GM21737 (cell line): ENCODE data around the gene ZNF747.
"Not testable (repeated sequence)": the region's sequence is repeated elsewhere in the genome, so short reads cannot be mapped to it uniquely, and the experiment has no call there.

Source experiments
- ATAC-seq: cut with Tn5 transposase; IDR thresholded peaks from one replicate; pipeline ENCODE4 v1.9.1; 2021; ENCODE audit warnings: mild to moderate bottlenecking, moderate library complexity; ENCODE audit not compliant: unreplicated experiment

ZNF747 gene

DNA sequence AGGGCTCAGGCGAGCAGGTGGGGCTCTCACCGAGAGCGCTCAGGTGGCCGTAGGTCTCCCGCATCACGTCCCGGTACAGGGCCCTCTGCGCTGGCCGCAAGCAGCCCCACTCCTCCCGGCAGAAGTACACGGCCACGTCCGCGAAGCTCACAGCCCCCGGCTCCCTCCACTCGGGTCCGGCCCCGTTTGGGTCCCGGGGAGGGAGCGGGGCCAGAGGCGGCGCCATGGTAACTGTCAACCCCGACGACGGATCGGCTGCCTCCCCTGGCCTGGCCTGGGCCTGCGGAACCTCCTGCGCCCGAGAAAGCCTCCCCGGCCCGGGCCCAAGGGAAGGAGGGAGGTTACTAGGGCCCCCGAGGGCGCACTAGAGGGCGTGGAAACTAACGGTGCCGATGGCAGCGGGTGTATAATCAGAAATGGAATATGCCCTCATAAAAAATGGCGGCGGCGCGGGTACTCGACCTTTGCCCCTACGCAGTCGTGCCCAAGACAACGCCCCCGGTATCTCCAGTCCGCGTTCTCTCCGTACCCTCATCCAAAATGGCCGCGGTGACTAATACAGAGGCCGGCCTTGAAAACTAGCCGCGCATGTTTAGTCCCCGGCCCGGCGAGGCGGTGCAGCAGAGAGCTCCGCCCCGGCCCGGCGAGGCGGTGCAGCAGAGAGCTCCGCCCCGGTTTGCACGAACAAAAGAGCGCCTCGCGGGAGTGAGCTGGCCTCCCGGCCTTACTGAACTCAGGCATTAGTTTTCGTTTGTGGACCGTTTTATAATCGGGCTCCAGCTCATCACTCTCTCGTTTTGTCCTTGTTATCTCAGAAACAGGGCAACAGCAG lies 23.5 kb upstream of the ZNF747 start, which contains the start of gene ZNF764:
Gene ZNF764 (minus strand): TSS at position 418 of the 832 bp plus-strand sequence. CDS start 192 bp downstream, at position 226.
- peak; percentile 87 for ATAC-seq

DNA sequence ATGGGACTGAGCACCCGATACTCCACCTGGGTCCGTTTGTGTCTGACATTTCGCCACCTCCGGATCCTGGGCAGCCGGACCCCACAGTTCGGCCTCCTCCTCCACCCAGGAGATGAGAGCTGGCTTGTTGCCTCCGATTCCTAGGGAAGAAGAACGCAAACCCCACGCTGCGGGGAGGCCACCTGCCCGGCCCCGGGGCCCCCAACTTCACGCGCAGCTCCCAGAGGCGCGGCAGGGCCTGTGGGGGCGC lies 23.0 kb upstream of the ZNF747 start:
- no peak for ATAC-seq

DNA sequence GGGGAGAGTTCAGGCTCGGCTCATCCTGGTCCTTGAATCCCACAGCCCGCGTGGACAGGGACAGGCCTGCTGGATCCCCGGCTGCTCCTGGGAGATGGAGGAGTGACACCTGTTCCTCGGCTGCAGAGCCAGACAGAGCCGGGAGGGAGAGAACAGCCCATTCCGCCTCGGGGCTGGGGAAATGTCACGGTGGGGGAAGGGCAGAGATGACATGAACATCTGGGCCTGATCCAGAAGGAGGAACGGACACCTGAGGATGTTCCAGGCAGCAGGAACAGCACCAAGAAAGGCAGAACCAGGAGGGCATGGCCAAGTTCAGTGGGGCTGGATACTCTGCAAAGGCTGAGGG lies 21.4 kb upstream of the ZNF747 start:
- no peak for ATAC-seq

DNA sequence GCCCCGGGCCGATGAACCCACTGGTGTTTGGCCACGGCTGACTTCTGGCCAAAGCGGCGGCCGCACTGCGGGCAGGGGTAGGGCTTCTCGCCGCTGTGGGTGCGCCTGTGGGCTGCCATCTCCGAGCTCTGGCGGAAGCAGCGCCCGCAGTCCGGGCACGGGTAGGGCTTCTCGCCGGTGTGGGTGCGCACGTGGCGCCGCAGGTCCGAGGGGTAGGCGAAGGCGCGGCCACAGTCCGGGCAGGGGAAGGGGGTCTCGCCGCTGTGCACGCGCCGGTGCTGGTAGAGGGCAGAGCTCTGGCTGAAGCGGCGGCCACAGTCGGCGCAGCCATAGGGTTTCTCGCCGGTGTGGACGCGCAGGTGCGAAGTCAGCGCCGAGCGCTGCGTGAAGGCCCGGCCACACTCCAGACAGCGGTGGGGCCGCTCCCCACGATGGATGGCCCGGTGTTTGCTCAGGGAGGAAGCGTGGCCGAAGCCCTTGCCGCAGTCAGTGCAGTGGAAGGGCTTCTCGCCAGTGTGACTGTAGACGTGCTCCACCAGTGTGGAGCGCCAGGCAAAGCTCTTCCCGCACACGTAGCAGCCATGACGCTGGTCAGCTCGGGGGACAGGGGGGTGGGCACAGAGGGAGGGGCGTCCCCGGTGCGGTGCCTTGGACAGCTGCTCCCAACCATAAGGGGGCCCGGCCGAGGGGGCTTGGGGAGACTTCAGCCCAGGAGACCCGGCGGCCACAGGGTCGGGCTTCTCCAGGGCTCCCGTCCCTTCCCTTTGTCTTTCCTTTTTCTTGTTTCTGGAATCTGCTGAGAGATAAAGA lies 20.9 kb upstream of the ZNF747 start:
- ATAC-seq, result no peak

DNA sequence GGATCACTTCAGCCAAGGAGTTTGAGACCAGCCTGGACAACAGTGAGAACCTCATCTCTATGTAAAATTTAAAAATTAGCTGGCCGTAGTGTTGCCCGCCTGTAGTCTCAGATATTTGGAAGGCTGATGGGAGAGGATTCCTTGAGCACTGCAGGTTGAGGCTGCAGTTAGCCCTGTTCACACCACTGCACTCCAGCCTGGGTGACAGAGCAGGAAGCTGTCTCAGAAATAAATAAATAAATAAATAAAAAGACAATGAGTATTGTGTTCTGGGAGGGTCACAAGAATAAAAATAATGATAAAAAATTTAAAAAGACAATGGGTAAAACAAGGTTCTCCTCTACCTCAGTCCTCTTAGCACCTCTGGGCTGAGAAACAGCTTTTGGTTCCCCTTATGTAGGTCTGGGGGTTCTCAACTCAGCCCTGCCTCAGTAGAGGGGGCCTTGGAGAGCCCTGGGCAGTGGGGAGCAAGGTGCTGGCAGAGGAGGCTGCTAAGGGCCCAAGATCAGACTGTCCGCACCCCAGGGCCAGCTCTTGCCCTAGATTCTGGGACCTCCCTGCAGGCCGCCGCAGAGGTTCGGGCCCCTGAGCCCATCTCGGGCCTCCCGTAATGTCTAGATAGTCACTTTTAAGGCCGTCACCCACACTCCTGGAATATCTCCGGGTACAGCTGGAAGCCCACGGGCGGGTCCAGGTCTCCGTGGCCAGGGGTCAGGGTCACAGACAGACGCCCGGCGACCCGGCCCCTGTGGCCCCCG lies 20.1 kb upstream of the ZNF747 start:
- ATAC-seq, result no peak

DNA sequence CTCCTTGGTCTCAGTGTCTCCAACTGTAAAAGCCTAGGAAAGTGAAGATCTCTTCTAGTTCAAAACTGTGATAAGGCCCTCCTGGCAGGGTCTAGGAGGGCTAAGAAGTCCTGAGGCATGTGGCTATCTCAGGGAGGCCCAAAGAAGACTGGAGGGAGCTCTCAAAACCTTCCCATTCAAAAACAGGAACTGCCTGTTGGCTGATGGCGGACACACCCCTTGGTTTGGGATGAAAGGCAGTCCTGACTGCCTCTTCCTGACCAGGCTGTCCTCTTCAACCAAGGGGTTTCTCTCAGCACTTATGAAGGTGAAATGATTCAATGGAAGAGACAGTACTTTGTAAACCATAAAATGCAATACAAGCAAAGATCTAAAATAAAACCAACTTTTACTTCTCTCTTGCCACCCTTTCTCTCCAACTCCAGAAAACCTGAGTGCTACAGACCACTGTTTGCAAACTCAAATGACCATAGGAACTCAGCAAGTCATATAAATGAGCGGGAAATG lies 18.8 kb upstream of the ZNF747 start:
- no peak for ATAC-seq

DNA sequence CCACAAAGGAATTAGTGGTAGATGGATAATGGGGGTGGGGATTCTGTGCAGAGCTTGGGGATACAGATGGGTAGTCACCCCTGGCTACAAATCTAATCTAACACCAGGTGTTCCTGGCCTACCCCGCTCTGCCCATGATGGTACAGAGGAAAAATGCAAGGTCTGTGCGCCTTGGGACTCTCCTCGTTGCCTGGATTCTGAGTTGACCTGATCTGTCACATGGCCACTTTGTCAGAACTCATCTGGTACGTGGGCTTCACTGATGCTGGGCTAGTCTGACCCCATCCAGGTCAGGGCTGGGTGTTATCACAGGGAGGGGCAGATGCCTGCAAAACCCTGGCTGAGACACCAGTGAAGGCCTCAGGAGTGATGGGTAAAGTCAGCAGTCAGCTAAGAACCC lies 18.3 kb upstream of the ZNF747 start:
- no peak for ATAC-seq

DNA sequence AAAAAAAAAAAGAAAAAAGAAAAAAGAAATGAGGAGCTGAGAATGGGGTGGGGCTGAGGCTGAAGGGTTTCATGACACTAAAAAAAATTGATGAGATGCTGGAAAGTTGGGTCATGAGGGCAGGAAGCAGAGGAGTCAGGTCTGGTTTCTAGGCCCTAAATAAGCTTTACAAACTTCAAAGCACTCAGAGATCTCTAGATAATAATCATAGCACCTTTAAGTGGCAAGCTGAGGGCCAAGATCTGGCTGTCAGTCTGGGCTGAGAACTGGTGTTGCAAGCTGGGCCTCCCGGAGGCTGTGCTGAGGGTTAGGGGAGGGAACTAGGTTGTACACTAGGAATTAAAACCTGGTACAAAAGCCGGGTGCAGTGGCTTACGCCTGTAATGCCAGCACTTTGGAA lies 17.1 kb upstream of the ZNF747 start:
- no peak for ATAC-seq

DNA sequence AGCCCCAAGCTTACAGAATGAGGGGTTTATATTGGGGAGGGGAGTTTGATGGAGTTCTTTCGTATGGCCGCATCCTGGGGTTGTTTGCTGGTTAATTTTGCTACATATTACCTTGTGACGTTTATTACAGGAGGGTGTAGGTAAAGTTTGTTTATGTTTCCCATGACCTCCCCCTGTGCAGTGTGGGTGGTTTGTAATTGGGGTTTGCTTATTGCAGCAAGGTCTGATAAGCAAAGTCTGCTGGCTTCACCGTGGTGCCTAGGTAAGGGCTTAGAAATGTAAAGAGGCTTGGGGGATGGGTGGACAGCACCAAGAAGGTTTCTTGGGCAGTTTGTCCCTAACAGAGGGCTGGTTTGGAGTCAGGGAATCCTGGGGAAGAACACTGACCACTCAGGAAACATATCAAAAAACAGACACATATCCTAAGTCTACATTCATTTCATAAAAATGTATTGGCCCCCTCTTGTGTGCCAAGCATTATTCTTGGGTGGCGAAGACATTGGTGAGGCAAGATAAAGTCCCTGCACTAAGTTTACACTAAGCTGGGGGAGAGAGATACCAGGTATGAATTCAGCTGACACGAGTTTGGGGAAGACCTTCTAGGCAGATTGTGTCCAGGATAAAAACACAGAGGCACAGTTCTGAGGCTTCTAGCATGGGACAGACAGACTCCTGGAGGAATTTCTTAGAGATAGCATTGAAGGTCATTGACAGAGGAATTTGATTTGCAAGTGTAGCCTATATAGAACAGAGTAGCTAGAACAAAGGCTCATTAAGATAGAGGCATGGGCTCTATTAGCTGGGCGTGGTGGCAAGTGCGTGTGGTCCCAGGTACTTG lies 14.0 kb upstream of the ZNF747 start:
- ATAC-seq, result no peak

DNA sequence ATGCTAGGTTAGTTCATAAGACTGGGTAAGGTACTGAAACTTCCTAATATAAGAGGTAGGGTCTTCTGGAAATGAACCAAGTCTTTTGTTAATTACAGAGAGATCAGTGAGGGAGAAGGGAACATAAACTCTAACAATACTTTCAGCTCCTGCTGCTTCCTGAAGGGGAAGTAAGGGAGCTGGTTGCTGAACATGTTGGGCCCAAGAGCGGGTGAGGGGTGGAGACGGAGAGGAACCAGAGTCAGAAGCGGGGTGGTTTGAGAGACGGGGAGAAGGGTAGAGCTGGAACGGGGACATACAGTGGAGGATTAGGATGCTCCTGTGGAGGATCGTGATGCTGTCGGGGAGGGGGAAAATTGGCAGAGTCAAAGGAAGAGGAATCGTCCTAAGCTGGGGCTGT lies 11.5 kb upstream of the ZNF747 start:
- no peak for ATAC-seq

DNA sequence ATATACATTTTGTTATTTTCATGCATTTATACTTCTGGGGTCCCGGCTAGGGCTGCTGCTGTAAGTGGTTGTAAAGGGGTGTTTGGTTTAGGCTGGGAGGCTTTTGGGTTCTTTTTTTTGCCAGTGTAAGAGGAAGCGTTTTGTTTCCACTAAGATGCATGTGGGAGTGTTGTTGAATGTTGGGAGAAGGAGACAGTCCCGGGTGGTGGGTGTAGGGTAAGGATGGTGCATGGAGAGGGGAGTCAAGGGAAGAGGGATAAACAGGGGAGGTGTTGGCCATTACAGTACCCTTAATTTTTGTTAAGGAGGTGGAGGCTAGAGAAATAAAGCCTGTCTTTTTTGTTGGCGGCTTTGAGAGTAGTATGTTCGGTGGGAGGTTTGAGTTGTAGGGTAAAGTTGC lies 8.4 kb upstream of the ZNF747 start:
- ATAC-seq, result no peak

DNA sequence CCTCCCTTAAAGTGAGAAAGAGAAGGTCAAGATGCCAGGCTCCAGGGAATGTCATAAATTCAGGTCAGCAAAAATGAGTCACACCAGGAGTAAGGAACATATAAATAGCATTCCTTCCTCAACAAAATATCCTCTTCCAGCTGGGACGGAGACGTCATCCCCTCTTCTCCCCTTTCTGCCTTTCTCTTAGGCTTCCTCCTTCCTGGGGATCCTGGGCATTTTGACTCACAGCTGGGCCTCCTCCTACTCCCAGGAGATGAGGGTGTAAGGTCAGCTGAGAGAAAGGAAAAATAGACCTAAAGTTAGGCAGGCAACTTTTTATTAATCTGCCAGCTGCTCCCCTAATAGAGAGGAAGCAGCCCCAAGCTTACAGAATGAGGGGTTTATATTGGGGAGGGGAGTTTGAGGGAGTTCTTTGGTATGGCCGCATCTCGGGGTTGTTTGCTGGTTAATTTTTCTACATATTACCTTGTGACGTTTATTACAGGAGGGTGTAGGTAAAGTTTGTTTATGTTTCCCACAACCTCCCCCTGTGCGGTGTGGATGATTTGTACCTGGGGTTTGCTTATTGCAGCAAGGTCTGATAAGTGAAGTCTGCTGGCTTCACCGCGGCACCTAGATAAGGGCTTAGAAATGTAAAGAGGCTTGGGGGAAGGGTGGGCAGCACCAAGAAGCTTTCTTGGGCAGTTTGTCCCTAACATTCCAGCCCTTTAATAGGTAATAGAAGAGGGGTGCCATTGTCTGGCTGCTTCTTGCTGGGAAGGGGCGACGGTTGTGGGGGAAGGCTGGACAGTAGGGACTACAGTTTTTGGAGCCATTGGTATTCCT lies 7.1 kb upstream of the ZNF747 start:
- ATAC-seq, result no peak

DNA sequence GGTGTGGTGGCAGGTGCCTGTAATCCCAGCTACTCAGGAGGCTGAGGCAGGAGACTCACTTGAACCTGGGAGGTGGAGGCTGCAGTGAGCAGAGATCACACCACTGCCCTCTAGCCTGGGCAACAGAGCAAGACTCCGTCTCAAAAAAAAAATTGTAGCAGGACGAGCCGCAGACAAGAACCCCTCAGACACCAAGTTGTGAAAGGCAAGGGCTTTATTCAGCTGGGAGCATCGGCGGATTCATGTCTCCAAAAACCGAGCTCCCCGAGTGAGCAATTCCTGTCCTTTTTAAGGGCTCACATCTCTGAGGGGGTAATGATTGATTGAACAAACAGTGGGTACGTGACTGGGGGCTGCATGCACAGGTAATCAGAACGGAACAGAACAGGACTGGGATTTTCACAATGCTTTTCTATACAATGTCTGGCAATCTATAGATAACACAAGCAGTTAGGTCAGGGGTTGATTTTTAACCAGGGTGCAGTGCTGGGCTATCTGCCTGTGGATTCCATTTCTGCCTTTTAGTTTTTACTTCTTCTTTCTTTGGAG lies 6.3 kb upstream of the ZNF747 start:
- not testable (repeated sequence) for ATAC-seq

DNA sequence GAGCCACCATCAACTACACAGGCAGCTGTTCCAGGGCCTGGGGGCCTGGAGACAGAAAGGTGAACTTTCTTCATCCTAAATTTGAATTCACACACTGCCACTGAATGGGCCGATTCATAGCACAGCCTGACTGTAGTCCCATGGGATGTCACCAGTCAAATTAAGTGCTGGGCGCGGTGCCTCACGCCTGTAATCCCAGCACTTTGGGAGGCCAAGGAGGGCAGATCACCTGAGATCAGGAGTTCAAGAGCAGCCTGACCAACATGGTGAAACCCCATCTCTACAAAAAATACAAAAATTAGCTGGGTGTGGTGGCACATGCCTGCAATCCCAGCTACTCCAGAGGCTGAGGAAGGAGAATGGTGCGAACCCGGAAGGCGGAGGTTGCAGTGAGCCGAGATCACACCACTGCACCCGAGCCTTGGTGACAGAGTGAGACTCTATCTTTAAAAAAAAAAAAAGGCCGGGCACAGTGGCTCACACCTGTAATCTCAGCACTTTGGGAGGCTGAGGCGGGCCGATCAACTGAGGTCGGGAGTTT lies 5.4 kb upstream of the ZNF747 start:
- ATAC-seq, result not testable (repeated sequence)

DNA sequence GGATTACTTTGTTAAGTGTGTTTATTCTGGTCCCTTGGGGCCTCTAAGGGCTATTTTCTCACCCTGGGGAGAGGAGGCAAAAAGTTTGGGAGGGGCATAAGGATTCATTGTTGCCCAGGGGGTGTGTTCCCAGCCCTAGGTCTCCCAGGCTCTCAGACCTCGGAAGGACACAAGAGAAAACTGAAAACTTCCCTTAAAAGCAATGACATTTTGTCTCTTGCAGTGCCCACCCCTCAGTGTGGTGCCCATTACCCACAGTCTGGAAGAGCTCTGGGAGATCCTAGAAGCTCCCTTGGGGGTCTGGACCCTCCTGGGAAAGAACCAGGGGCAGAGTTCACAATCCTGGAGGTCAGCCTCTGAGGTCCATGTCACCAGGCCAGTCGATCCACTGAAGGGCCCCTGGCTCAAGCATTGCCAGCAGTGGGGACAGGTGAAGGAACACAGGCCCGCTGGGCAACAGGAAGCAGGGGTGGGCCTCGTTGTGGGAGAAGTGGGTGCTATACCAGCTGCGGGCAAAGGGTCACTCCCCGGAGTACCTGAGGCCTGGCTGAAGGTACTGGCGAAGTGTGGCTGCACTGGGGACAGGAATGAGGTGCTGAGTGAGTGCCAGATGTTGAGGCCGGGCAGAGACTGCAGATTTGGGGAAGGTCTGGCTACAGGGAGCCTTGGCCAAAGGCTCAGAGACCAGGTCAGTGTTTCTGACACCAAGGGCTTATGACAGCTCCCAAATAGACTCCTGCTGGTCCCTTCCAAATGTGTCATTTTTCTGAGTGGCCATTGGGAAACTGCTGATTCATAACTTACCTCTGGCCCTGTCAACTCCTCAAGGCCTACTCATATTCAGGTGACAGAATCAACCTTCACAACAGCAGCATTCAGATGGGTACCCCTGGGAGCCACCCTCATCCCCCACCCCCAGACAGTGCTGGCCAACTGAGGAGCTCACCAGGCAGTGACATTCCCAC lies 4.6 kb upstream of the ZNF747 start:
- ATAC-seq, result no peak

DNA sequence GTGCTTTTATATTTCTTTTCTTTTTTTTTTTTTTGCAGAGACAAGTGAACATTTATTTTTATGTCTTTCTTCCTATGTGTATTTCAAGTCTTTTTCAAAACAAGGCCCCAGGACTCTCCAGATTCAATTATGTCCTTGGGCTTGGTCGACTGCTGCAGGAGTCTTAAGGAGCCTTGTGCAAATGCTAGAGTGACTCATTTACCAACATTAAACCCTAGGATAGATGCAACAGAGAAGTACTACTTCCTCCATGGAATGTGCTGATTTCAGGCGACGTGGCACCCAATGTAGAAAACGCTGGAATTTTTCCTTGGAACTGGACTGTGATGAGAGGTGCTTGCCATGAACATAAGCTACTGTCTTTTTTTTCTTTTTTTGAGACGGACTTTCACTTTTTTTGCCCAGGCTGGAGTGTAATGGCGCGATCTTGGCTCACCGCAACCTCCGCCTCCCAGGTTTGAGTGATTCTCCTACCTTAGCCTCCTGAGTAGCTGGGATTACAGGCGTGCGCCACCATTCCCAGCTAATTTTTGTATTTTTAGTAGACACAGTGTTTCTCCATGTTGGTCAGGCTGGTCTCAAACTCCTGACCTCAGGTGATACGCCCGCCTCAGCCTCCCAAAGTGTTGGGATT lies 1.9 kb upstream of the ZNF747 start:
- ATAC-seq, result not testable (repeated sequence)

DNA sequence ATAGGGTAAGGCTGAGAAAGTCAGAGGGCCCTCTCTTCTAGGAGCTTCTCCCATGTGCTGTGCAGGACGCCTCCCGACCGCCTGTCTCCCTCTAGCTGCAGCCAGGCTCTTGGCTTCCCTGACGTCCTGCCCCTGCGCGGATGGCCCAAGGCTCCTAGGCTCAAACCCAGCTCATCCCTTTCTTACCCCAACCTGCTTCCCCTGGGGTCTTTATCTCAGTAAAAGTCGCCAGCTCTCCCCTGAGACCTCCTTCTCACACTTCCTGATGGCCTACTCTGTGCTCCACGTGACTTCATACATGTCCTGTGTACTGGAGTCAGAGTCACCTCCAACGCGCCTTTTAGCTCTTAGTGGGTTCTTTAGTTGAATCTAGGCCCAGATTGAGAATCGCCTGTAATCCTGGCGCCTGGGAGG lies 1.1 kb upstream of the ZNF747 start:
- ATAC-seq, result peak; percentile 57
